ENCODE data around the gene LY6G6F.

DNA sequence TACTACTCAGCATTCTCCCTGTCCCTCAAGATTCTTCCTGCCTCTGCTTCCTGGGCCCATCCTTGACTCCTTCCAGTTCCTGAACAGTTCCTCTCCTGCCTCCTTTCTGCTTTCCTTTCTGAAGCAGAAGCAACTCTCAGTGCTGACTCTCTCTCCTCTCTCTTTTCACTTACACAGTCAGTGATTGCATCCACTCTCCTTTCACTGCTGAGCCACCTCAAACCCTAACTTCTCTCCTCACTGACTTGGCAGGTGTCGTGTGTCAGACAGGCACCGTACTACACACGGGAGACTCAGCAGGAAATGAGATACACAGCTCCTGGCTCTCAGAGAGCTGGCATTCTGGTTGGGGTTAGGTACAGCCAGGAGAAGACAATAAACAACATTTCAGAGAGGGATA is 9.1 kb upstream of the LY6G6F start:
- TF ChIP-seq POLR2A (IDR thresholded peaks at IDR 0.05) = no peak
- TF ChIP-seq, protein P1, sequence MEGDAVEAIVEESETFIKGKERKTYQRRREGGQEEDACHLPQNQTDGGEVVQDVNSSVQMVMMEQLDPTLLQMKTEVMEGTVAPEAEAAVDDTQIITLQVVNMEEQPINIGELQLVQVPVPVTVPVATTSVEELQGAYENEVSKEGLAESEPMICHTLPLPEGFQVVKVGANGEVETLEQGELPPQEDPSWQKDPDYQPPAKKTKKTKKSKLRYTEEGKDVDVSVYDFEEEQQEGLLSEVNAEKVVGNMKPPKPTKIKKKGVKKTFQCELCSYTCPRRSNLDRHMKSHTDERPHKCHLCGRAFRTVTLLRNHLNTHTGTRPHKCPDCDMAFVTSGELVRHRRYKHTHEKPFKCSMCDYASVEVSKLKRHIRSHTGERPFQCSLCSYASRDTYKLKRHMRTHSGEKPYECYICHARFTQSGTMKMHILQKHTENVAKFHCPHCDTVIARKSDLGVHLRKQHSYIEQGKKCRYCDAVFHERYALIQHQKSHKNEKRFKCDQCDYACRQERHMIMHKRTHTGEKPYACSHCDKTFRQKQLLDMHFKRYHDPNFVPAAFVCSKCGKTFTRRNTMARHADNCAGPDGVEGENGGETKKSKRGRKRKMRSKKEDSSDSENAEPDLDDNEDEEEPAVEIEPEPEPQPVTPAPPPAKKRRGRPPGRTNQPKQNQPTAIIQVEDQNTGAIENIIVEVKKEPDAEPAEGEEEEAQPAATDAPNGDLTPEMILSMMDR (IDR thresholded peaks at IDR 0.05 in 4 of 5, conservative IDR thresholded peaks at IDR 0.05 in 1 of 5) = no peak

All from gastrocnemius medialis (tissue), 4 donors.